HG02970 (cell line): ENCODE results near the gene FCAMR.

Source experiments
- ATAC-seq: cut with Tn5 transposase; IDR thresholded peaks from one replicate; pipeline ENCODE4 v1.9.1; 2021; ENCODE audit warnings: mild to moderate bottlenecking, moderate library complexity, moderate number of reproducible peaks; ENCODE audit not compliant: unreplicated experiment, low FRiP score

Gene FCAMR

GRCh38 chr1:206913766-206914537, 56.3 kb downstream of the FCAMR start:
- ATAC-seq = no peak

DNA sequence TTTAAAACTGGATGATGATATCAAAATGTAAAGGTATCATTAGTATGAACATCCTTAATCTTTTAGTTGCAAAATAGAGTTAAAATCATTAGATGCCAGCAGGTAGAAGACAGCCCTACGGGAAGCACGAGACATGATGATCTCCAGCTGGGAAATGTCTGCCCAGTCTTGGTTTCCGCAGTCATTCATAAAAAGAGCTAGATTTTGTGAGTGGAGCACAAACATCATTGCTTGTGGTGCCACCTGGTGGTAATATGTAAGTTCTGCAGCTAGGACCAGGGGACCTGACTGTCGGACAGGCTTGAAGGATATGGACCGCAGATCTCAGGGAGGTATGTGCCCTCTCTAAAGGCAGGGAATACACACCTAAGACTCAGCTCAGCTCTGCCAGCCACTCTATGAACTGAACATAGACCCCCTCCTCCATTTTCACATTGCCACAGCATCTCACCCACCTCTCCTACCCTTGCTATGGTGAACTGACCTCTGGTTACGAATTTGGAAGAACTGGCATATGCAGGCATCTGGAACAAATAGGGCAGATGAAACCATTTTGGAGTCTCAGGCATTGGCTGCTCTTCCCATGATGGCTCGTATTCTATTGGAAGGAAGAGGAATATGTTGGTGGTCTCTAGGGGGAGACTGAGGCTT, 57.7 kb downstream of the FCAMR start:
- ATAC-seq = no peak

- no peak for ATAC-seq
Measured at GRCh38 chr1:206911064-206911663, 59.1 kb downstream of the FCAMR start.

DNA sequence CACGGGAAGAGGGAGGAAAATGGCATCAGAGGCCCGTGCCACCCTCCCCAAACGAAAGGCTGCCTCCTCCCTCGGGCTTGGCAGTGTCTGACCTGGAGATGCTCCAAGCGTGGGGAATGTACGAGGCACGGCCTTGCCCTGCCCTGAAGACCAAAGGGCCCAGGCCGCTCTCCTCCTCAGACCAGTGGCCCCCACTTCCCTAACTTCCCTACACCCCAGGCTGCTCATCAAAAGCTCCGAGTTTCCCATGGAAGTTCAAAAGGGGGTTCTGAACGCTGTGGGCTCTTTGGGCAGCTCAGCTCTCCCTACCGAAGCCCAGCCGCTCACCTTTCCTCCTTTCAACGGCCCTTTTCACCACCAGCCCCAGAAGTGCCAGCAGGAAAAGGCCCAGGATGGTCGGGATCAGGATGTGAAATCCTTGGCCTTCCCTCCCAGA, 60.4 kb downstream of the FCAMR start:
- no peak for ATAC-seq

DNA sequence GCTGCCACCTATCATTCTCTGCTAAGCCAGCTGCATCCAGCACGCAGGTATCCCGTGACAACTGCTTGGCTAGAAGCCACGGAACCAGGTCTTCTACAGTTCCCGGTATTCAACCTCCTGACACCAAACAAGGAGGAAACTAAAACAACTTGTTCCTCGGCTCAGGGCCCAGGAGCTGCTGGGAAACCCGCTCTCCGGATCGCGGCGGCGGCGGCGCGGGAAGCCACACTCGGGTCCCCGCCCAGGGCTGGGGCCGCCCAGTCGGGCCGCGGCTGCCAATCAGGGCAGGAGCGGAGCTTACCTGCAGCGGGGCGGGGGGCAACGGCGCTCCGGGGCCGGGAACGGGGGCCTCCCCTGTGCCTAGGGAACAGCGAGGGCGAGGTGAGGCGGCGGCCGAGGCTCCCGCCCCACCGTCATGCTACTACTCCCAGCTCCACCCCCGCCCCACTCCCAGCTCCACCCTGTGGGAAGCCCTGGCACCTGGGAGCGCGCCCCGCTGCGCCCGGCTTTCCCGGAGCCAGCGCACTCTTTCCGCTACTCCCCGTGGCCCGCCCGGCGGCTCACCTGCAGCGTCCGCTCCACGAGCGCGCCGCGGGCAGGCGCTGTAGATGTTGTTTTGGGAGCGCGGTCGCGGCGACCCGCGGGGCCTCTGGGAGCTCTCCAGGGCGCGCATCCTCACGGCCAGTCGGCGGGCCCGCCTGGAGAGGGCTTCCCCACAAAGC, 60.9 kb downstream of the FCAMR start:
- ATAC-seq = no peak

- ATAC-seq = no peak
Measured at GRCh38 chr1:206908038-206908437, 62.2 kb downstream of the FCAMR start.
